CD4-positive, alpha-beta T cell (primary cell): ENCODE results near the gene VPS13D. TPM values are rescaled to one million over a fixed set of nuclear protein-coding genes. Genes with fewer than 3 reads are reported as not detected.
A peak's percentile ranks its signal among the peaks of the same experiment; 100 is the strongest.

Source experiments
- ATAC-seq: fragments of 200-7000 bp; cut with Tn5 transposase; one replicate; pipeline ENCODE4 v1.10.0; 2022; ENCODE audit warnings: mild to moderate bottlenecking; ENCODE audit not compliant: poor library complexity
- CTCF ChIA-PET: fragments of 350-600 bp; sonication (Branson Sonifier 250); formaldehyde crosslinking; loops from one replicate; lab custom pipeline; 2021; ENCODE audit warnings: antibody characterized with exemption, inconsistent platforms; lab: Charles Lee
- POLR2A ChIA-PET: fragments of 350-600 bp; sonication (Branson Sonifier 250); formaldehyde crosslinking; loops from one replicate; lab custom pipeline; 2021; ENCODE audit warnings: antibody characterized with exemption, inconsistent platforms; lab: Charles Lee
- DNase-seq, 14 experiments: peaks; one replicate each; pipeline ENCODE4 v3.0.0-alpha.2; 2013 to 2020; ENCODE audit warnings: mixed read lengths in 2 of 14
- H3K27ac ChIP-seq, 2 donors: one replicate each; pipeline versions ENCODE4 v1.5.1 to v1.7.0; 2013; ENCODE audit warnings: low read length in 2 of 2, low read depth in 1 of 2, mild to moderate bottlenecking in 1 of 2
- H3K27me3 ChIP-seq, 2 experiments: 1 replicate in 1 of 2; 2 replicates in 1 of 2; pipeline versions ENCODE4 v1.6.1 to v1.7.0; 2013; ENCODE audit warnings: low read length in 2 of 2, control low read depth in 1 of 2, mild to moderate bottlenecking in 1 of 2, moderate library complexity in 1 of 2; ENCODE audit not compliant: insufficient read depth in 2 of 2, control insufficient read depth in 1 of 2
- H3K36me3 ChIP-seq: one replicate; pipeline ENCODE4 v1.6.1; 2013; ENCODE audit warnings: low read length, control low read depth; ENCODE audit not compliant: insufficient read depth
- H3K4me1 ChIP-seq: one replicate; pipeline ENCODE4 v1.6.1; 2013; ENCODE audit warnings: low read length, control low read depth; ENCODE audit not compliant: insufficient read depth
- H3K4me3 ChIP-seq: one replicate; pipeline ENCODE4 v1.5.1; 2013; ENCODE audit warnings: mild to moderate bottlenecking, low read length, moderate library complexity
- H3K9me3 ChIP-seq, 2 experiments: 1 replicate in 1 of 2; 2 replicates in 1 of 2; pipeline versions ENCODE4 v1.6.1 to v1.7.0; 2013; ENCODE audit warnings: low read length in 2 of 2, mild to moderate bottlenecking in 2 of 2, control low read depth in 1 of 2, moderate library complexity in 1 of 2; ENCODE audit not compliant: control insufficient read depth in 1 of 2, insufficient read depth in 1 of 2
- H3K27ac Mint-ChIP-seq: one replicate; pipeline ENCODE4 v1.8.0; 2020; ENCODE audit warnings: mixed read lengths
- H3K27me3 Mint-ChIP-seq: one replicate; pipeline ENCODE4 v1.8.0; 2021; ENCODE audit warnings: mixed read lengths
- H3K36me3 Mint-ChIP-seq: one replicate; pipeline ENCODE4 v1.8.0; 2021; ENCODE audit warnings: low read depth, mixed read lengths
- H3K4me1 Mint-ChIP-seq: one replicate; pipeline ENCODE4 v1.8.0; 2021; ENCODE audit warnings: low read depth, mixed read lengths
- H3K4me3 Mint-ChIP-seq: one replicate; pipeline ENCODE4 v1.8.0; 2020; ENCODE audit warnings: mild to moderate bottlenecking, mixed read lengths
- H3K9me3 Mint-ChIP-seq: one replicate; pipeline ENCODE4 v1.8.0; 2020; ENCODE audit warnings: mixed read lengths
- intact Hi-C, 2 experiments: fragments of 100-400 bp; cut with DNase I in 1 of 2; cut with micrococcal nuclease in 1 of 2; formaldehyde crosslinking; loops; one replicate each; pipeline versions ENCODE4 v1.15.1 to v1.9.0; 2023 to 2025; cut with DNase I, micrococcal nuclease
- total RNA-seq, 174 experiments: library from RNA in 2 of 174; stranded (reverse) in 2 of 174; gene quantifications; one replicate each; pipeline ENCODE4 v1.2.3 and lab custom pipeline; 2021 to 2026
- TF ChIP-seq, protein P1 (sequence below): fragments of 200-600 bp; IDR thresholded peaks from one replicate; pipeline ENCODE4 v1.8.0; 2022; ENCODE audit warnings: antibody characterized with exemption, mild to moderate bottlenecking

VPS13D gene
- total RNA-seq, 2 experiments from 2014 or later: 63.0 to 67.3 TPM

- no peak for ATAC-seq
- TF ChIP-seq, protein P1, sequence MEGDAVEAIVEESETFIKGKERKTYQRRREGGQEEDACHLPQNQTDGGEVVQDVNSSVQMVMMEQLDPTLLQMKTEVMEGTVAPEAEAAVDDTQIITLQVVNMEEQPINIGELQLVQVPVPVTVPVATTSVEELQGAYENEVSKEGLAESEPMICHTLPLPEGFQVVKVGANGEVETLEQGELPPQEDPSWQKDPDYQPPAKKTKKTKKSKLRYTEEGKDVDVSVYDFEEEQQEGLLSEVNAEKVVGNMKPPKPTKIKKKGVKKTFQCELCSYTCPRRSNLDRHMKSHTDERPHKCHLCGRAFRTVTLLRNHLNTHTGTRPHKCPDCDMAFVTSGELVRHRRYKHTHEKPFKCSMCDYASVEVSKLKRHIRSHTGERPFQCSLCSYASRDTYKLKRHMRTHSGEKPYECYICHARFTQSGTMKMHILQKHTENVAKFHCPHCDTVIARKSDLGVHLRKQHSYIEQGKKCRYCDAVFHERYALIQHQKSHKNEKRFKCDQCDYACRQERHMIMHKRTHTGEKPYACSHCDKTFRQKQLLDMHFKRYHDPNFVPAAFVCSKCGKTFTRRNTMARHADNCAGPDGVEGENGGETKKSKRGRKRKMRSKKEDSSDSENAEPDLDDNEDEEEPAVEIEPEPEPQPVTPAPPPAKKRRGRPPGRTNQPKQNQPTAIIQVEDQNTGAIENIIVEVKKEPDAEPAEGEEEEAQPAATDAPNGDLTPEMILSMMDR: no peak
- H3K27me3 ChIP-seq: no peaks in the 10 kb centered on the region
- H3K4me3 ChIP-seq: no peak overlapping the region
- H3K36me3 ChIP-seq: peaks cover 2% of the 10 kb centered on the region
- Mint-ChIP-seq H3K27me3 (no peaks in the 10 kb centered on the region), H3K4me3 (peak overlapping the region; percentile 31), H3K27ac (peak overlapping the region; percentile 85), H3K9me3 (no peaks in the 10 kb centered on the region), H3K4me1 (peaks cover 93% of the 10 kb centered on the region), H3K36me3 (peaks cover 13% of the 10 kb centered on the region)
- POLR2A ChIA-PET: interaction anchor here (0.7 to 5.8 kb wide), 10 partner anchors 8 to 167 kb away, joined by 3 to 25 read pairs (median 4); partner anchors contain the start of gene DHRS3
- CTCF ChIA-PET: interaction anchor here (0.6 kb wide), 1 partner anchor 52 kb away, joined by 3 read pairs; no protein-coding TSS in a partner anchor
- peaks cover 79% of the 10 kb centered on the region for H3K4me1 ChIP-seq
- intact Hi-C loops: loop anchor here (2.0 to 10.0 kb wide), 2 partner anchors 22 to 306 kb away; no protein-coding TSS in a partner anchor
- H3K9me3 ChIP-seq: no peaks in the 10 kb centered on the region
- no peak overlapping the region for H3K27ac ChIP-seq
- no peak for DNase-seq
Observed at GRCh38 chr1:12450756-12451559, 221.1 kb downstream of the VPS13D start.

GRCh38 chr1:12451560-12451900, 221.7 kb downstream of the VPS13D start:
- H3K36me3 Mint-ChIP-seq: peaks cover 10% of the 10 kb centered on the region
- H3K9me3 ChIP-seq: no peaks in the 10 kb centered on the region
- H3K27me3 Mint-ChIP-seq: no peaks in the 10 kb centered on the region
- peaks cover 92% of the 10 kb centered on the region for H3K4me1 Mint-ChIP-seq
- H3K4me1 ChIP-seq: peaks cover 83% of the 10 kb centered on the region
- ChIA-PET POLR2A (interaction anchor here (1.4 to 4.2 kb wide), 2 partner anchors 21 to 59 kb away, joined by 3 to 23 read pairs; no protein-coding TSS in a partner anchor), CTCF (no interaction called here)
- no peak overlapping the region for H3K27ac ChIP-seq
- DNase-seq (no peak), ATAC-seq (no peak)
- no peaks in the 10 kb centered on the region for H3K9me3 Mint-ChIP-seq
- TF ChIP-seq, protein P1: no peak
- H3K27me3 ChIP-seq: no peaks in the 10 kb centered on the region
- no peak overlapping the region for H3K4me3 ChIP-seq
- intact Hi-C loops: loop anchor here (2.0 to 10.0 kb wide), 2 partner anchors 21 to 307 kb away; no protein-coding TSS in a partner anchor
- H3K4me3 Mint-ChIP-seq: no peak overlapping the region
- H3K27ac Mint-ChIP-seq: peak overlapping the region; percentile 76
- peaks cover 6% of the 10 kb centered on the region for H3K36me3 ChIP-seq

DNA sequence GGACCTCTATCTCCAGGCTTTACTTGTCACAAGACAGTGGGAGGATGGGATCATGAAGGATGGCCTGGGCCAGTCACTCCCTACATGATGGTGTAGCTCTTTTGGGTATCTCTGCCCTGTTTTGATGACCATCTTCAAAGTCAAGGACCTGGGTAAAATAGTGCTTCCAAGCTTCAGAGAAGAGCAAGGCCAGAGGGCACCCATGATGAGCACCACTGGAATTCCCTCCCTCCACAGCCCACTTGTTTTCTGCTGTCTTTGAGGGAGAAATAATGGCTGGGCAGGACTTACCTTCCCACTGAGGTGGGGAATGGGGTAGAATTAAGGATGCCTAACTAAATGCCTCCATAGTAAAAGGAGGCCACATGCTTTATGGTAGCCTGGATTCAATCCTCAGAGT, 222.4 kb downstream of the VPS13D start:
- H3K27ac ChIP-seq: no peak overlapping the region
- DNase-seq: no peak
- intact Hi-C loops: loop anchor here in 1 of 2 experiments (10.0 kb wide), 1 partner anchor 307 kb away; no protein-coding TSS in a partner anchor
- POLR2A ChIA-PET: interaction anchor here (0.9 to 4.2 kb wide), 2 partner anchors 21 to 58 kb away, joined by 3 to 23 read pairs; no protein-coding TSS in a partner anchor
- CTCF ChIA-PET: interaction anchor here (1.1 kb wide), 1 partner anchor 14 kb away, joined by 3 read pairs; no protein-coding TSS in a partner anchor
- peaks cover 84% of the 10 kb centered on the region for H3K4me1 ChIP-seq
- no peaks in the 10 kb centered on the region for H3K27me3 ChIP-seq
- H3K9me3 Mint-ChIP-seq: no peaks in the 10 kb centered on the region
- H3K27me3 Mint-ChIP-seq: no peaks in the 10 kb centered on the region
- H3K36me3 ChIP-seq: peaks cover 13% of the 10 kb centered on the region
- TF ChIP-seq, protein P1: no peak
- H3K27ac Mint-ChIP-seq: peak overlapping the region; percentile 86
- ATAC-seq: no peak
- no peak overlapping the region for H3K4me3 Mint-ChIP-seq
- no peak overlapping the region for H3K4me3 ChIP-seq
- H3K36me3 Mint-ChIP-seq: peaks cover 16% of the 10 kb centered on the region
- H3K4me1 Mint-ChIP-seq: peaks cover 95% of the 10 kb centered on the region
- no peaks in the 10 kb centered on the region for H3K9me3 ChIP-seq
